Psoas muscle (tissue), 8 donors: ENCODE results near the gene MBNL2. TPM values are rescaled to one million over a fixed set of nuclear protein-coding genes. Genes with fewer than 3 reads are reported as not detected.

Experiments
- ATAC-seq, 4 donors: fragments of 200-7000 bp; cut with Tn5 transposase; one replicate each; pipeline ENCODE4 v1.9.1; 2020; ENCODE audit warnings: moderate library complexity in 3 of 4, mild to moderate bottlenecking in 2 of 4
- DNase-seq, 2 donors: peaks; one replicate each; pipeline ENCODE4 v3.0.0-alpha.2; 2020
- H3K27ac ChIP-seq: fragments of 200-600 bp; one replicate; pipeline ENCODE4 v1.8.0; 2022
- H3K27me3 ChIP-seq, 3 donors: fragments of 200-600 bp in 1 of 3; one replicate each; pipeline versions ENCODE4 v1.6.1 to v1.8.0; 2013 to 2022; ENCODE audit warnings: low read length in 2 of 3, mild to moderate bottlenecking in 2 of 3, moderate library complexity in 1 of 3; ENCODE audit not compliant: insufficient read depth in 3 of 3
- H3K36me3 ChIP-seq, 2 donors: fragments of 200-600 bp in 1 of 2; one replicate each; pipeline versions ENCODE4 v1.6.1 to v1.8.0; 2013 to 2022; ENCODE audit warnings: low read depth in 1 of 2, mild to moderate bottlenecking in 1 of 2, moderate library complexity in 1 of 2; ENCODE audit not compliant: insufficient read depth in 1 of 2
- H3K4me1 ChIP-seq: fragments of 200-600 bp; one replicate; pipeline ENCODE4 v1.8.0; 2022
- H3K4me3 ChIP-seq: fragments of 200-600 bp; one replicate; pipeline ENCODE4 v1.8.0; 2022; ENCODE audit warnings: mild to moderate bottlenecking
- H3K9me3 ChIP-seq: fragments of 200-600 bp; one replicate; pipeline ENCODE4 v1.8.0; 2022
- CTCF ChIP-seq: fragments of 200-600 bp; IDR thresholded peaks from one replicate; pipeline ENCODE4 v1.8.0; 2022; ENCODE audit warnings: antibody characterized with exemption
- WGBS, 3 donors: extraction: QIAGEN DNeasy Blood & Tissue Kit; methylation state at CpG; one replicate each; pipeline versions ENCODE4 v1.1.6 to v1.1.7; 2013; 5-methylcytosine and 5-hydroxymethylcytosine counted together
- intact Hi-C, 2 donors: fragments of 100-400 bp; cut with DNase I; formaldehyde crosslinking; loops; one replicate each; pipeline versions ENCODE4 v1.11.0 to v1.14.2; 2022
- polyA plus RNA-seq, 3 donors: library from polyadenylated mRNA; stranded (reverse); fragments of 200-250 nt; gene quantifications; one replicate each; pipeline ENCODE4 v1.2.3, GENCODE V29; 2013
- total RNA-seq, 4 donors: library from RNA; stranded (reverse); fragmentation: NEBNext Ultra II Directional in 2 of 4; extraction: Animal tissue kit (Norgen Biotek cat#: 25700) in 2 of 4; gene quantifications; one replicate each; pipeline versions ENCODE4 v1.2.1 to v1.2.4, GENCODE V29; 2021 to 2023
- donor health status: healthy with polysubstance abuse.
- donor health status: DM: no; HTN: no; CAD: no; lungs with moderate emphysema.
- donor health status: Bipolar disorder and iron deficiency.
- donor health status: healthy.
- donor health status: DM: yes; HTN: yes; CAD: no.
- donor health status: DM: no; HTN: no; CAD: no.
- donor health status: DM: no; HTN: no; CAD: no.
- donor health status: DM: yes; HTN: yes; CAD: no.

Gene MBNL2
- total and polyA plus RNA-seq, 7 donors = 13.3 to 93.1 (median 61.9) TPM

- ATAC-seq = peak; percentile 17 to 66 (median 40)
- no peaks in the 10 kb centered on the region for H3K9me3 ChIP-seq
- intact Hi-C loops = no loop called here
- no peaks in the 10 kb centered on the region for H3K27me3 ChIP-seq
- peaks cover 81% of the 10 kb centered on the region for H3K4me1 ChIP-seq
- DNase-seq = no peak
- H3K4me3 ChIP-seq = no peak overlapping the region
- peaks cover 5 to 20% of the 10 kb centered on the region in 2 donors for H3K36me3 ChIP-seq
- WGBS, 3 donors = 39 to 53% (median 48%) methylated on average over 7 of the region's 7 CpGs
- no peak for TF ChIP-seq CTCF
- peak overlapping the region; percentile 64 for H3K27ac ChIP-seq
These were observed 52.9 kb downstream of the MBNL2 start for GRCh38 chr13:97274829-97275649.

- whole genome bisulfite sequencing, 3 donors = 60 to 66% (median 63%) methylated on average over 8 of the region's 8 CpGs
- peaks cover 86% of the 10 kb centered on the region for H3K4me1 ChIP-seq
- ATAC-seq = no peak
- intact Hi-C loops = no loop called here
- H3K27ac ChIP-seq = peak overlapping the region; percentile 64
- DNase-seq = no peak
- peaks cover 5 to 20% of the 10 kb centered on the region in 2 donors for H3K36me3 ChIP-seq
- H3K27me3 ChIP-seq = no peaks in the 10 kb centered on the region
- no peak overlapping the region for H3K4me3 ChIP-seq
- no peaks in the 10 kb centered on the region for H3K9me3 ChIP-seq
- TF ChIP-seq CTCF = no peak
These were observed 53.8 kb downstream of the MBNL2 start for GRCh38 chr13:97275776-97276501.

- no peak for DNase-seq
- no peak for TF ChIP-seq CTCF
- WGBS, 3 donors = 74 to 97% (median 95%) methylated on average over 2 of the region's 2 CpGs
- no peaks in the 10 kb centered on the region for H3K9me3 ChIP-seq
- H3K4me1 ChIP-seq = peaks cover 95% of the 10 kb centered on the region
- H3K27ac ChIP-seq = peak overlapping the region; percentile 7
- intact Hi-C loops = no loop called here
- H3K4me3 ChIP-seq = no peak overlapping the region
- ATAC-seq = no peak
- H3K27me3 ChIP-seq = no peaks in the 10 kb centered on the region
- peaks cover 5 to 20% of the 10 kb centered on the region in 2 donors for H3K36me3 ChIP-seq
These were observed 54.7 kb downstream of the MBNL2 start for GRCh38 chr13:97276862-97277269.

GRCh38 chr13:97278435-97279411 is 56.6 kb downstream of the MBNL2 start:
- ATAC-seq = peak in 2 of 4 donors; percentile 34 to 36
- WGBS, 3 donors = 45 to 62% (median 53%) methylated on average over 9 of the region's 9 CpGs
- no peaks in the 10 kb centered on the region for H3K9me3 ChIP-seq
- H3K27ac ChIP-seq = peak overlapping the region; percentile 32
- peaks cover 5 to 22% of the 10 kb centered on the region in 2 donors for H3K36me3 ChIP-seq
- DNase-seq = no peak
- no peaks in the 10 kb centered on the region for H3K27me3 ChIP-seq
- no peak overlapping the region for H3K4me3 ChIP-seq
- H3K4me1 ChIP-seq = peaks cover 94% of the 10 kb centered on the region
- intact Hi-C loops = no loop called here
- no peak for TF ChIP-seq CTCF
